ENCODE data around the gene COPS6. TPM values are rescaled to one million over a fixed set of nuclear protein-coding genes. Genes with fewer than 3 reads are reported as not detected.

The COPS6 gene
- polyA plus RNA-seq, 1 of the 3 experiments (the other 2 are of a cell fraction) = 435 TPM

DNA sequence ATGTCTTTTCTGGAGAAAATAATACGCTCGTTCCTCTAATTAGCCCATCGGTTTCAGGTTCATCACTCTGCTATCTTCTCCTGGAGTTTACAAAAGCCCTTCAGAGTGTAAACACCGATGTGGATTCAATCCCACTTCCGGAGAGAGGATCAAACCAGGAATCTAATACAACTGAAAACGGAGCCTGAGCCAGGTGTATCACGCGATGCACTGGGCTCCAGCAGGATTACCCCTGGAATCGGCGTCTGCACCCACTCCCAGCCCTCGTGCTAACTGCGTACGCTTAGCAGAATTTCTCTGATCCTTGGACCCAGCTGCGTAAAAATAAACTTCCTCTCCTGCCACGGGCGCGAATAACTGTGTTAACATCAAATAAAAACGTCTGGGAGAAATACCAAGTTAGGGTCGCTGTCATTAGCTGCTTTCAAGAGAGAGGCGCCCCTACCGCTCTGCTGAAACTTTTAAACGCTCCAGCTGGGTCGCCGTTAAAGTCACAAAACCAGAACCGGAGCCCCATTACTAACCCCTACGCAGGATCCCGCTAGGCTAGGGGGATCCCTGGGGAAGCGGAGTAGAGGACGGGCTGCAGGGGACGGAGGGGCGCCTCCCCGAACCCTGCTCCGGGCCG lies 7.7 kb upstream of the COPS6 start:
- Histone ChIP-seq H3K36me3 (replicated peaks in 1 of 2; ENCODE audit: control insufficient read depth in 1 of 2, insufficient read depth in 2 of 2, low read length in 1 of 2) (peaks cover 24 to 44% of the 10 kb centered on the region in 2 experiments), H3K4me1 (ENCODE audit: control insufficient read depth in 1 of 2, insufficient read depth in 2 of 2, low read depth in 1 of 2, low read length in 1 of 2) (peaks cover 12 to 13% of the 10 kb centered on the region in 2 experiments; a peak in 3 of 4 replicates), H2AFZ (ENCODE audit: low read depth) (no peak overlapping the region; the same call in 1 of the 2 replicates), H3K4me2 (peak overlapping the region; percentile 87), H3K27ac (ENCODE audit: low read depth in 2 of 2, low read length in 1 of 2) (peak overlapping the region; percentile 76 to 87), H3K9ac (peak overlapping the region; percentile 92), H3K9me3 (no peaks in the 10 kb centered on the region), H3F3A (replicated peaks; ENCODE audit: insufficient read depth) (peaks cover 5% of the 10 kb centered on the region), H4K20me1 (ENCODE audit: insufficient read depth) (peaks cover 20% of the 10 kb centered on the region; the same call in 1 of the 2 replicates), H3K27me3 (ENCODE audit: insufficient read depth) (no peaks in the 10 kb centered on the region), H3K9me2 (no peaks in the 10 kb centered on the region), H3K4me3 (ENCODE audit: low read depth in 2 of 2, low read length in 1 of 2) (peak overlapping the region; percentile 67 to 94), H3K79me2 (ENCODE audit: insufficient read depth) (peaks cover 55% of the 10 kb centered on the region)
- CTCF ChIA-PET = interaction anchor here (0.6 to 8.5 kb wide), 16 partner anchors 9 to 163 kb away, joined by 3 to 59 read pairs (median 4); partner anchors contain the start of genes AP4M1, MCM7 and TRIM4
- WGBS (ENCODE audit: low lambda C conversion rate) = 1% methylated on average over 30 of the region's 34 CpGs
- POLR2A ChIA-PET = interaction anchor here (0.9 to 1.4 kb wide), 3 partner anchors 21 to 87 kb away, joined by 3 to 11 read pairs (median 4); partner anchors contain the start of genes AP4M1, MCM7 and ZSCAN21
- TF ChIP-seq FOXJ3 (CRISPR knock-in tag; IDR thresholded peaks at IDR 0.05) = 0 out of 2 replicates have a peak, but pooled peaks have one; percentile 6
- TF ChIP-seq SIN3A (IDR thresholded peaks at IDR 0.05; ENCODE audit: borderline replicate concordance, low read depth, low read length) = no peak
- no peak for TF ChIP-seq RAD21 (IDR thresholded peaks at IDR 0.05; ENCODE audit: low read length)
- peak; percentile 27 for TF ChIP-seq CHD2 (IDR thresholded peaks at IDR 0.05; ENCODE audit: low read length, partially characterized antibody)
- TF ChIP-seq, protein P1, sequence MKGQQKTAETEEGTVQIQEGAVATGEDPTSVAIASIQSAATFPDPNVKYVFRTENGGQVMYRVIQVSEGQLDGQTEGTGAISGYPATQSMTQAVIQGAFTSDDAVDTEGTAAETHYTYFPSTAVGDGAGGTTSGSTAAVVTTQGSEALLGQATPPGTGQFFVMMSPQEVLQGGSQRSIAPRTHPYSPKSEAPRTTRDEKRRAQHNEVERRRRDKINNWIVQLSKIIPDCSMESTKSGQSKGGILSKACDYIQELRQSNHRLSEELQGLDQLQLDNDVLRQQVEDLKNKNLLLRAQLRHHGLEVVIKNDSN (IDR thresholded peaks at IDR 0.05; ENCODE audit: borderline replicate concordance, low read depth) = no peak
- TF ChIP-seq ELF1 (IDR thresholded peaks at IDR 0.05) = no peak
- peak; percentile 47; the same call in 1 of the 2 replicates for TF ChIP-seq TAF1 (IDR thresholded peaks at IDR 0.05; ENCODE audit: borderline replicate concordance, low read depth, low read length)
- peak; percentile 55; the same call in 1 of the 2 replicates for TF ChIP-seq MXI1 (IDR thresholded peaks at IDR 0.05; ENCODE audit: low read depth, low read length)
- peak; percentile 72 for DNase-seq

DNA sequence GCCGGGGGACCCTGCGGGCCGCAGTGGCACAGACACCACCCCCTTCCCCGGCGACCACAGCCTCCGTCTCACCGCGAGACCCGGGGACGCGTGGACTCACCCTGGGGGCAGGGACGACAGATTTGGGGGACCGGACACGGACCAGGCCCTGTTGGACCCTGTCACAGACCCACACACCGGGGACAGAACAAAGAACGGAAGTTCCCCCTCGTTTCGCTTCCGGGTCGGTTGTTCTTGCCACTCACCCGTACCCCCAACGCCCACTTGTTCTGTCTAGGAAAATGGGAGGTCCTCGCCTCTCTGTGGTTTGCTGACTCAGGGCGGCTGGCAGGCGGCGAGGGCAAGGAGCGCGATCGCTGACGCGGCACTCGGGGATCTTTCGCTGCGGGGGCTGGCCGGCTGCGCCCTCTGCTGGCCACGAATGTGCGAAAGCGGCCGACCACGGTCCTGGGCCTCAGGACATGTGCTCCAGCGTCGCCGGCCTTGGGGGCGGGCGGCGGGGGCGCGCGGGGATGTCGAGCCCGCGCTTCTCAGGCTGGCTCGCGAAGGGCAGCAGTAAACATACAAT lies 7.2 kb upstream of the COPS6 start, which contains the start of gene ZNF3:
ZNF3 (minus strand) TSS at position 189 of the 568 bp plus-strand sequence. CDS start 4,366 bp downstream, outside the sequence.
- Histone ChIP-seq H3K27me3 (ENCODE audit: insufficient read depth) (no peaks in the 10 kb centered on the region), H3K4me2 (peak within 1 kb of the TSS; percentile 87), H3K4me1 (ENCODE audit: control insufficient read depth in 1 of 2, insufficient read depth in 2 of 2, low read depth in 1 of 2, low read length in 1 of 2) (peaks cover 12 to 19% of the 10 kb centered on the region in 2 experiments; a peak in 3 of 4 replicates), H4K20me1 (ENCODE audit: insufficient read depth) (peaks cover 20% of the 10 kb centered on the region; the same call in 1 of the 2 replicates), H3K79me2 (ENCODE audit: insufficient read depth) (peaks cover 49% of the 10 kb centered on the region), H3K4me3 (ENCODE audit: low read depth in 2 of 2, low read length in 1 of 2) (peak within 1 kb of the TSS; percentile 67 to 94), H3F3A (replicated peaks; ENCODE audit: insufficient read depth) (peaks cover 11% of the 10 kb centered on the region), H3K27ac (ENCODE audit: low read depth in 2 of 2, low read length in 1 of 2) (peak within 1 kb of the TSS; percentile 76 to 87), H3K9me2 (no peaks in the 10 kb centered on the region), H2AFZ (ENCODE audit: low read depth) (peak within 1 kb of the TSS; percentile 65), H3K36me3 (replicated peaks in 1 of 2; ENCODE audit: control insufficient read depth in 1 of 2, insufficient read depth in 2 of 2, low read length in 1 of 2) (peaks cover 21 to 38% of the 10 kb centered on the region in 2 experiments), H3K9me3 (no peaks in the 10 kb centered on the region), H3K9ac (peak within 1 kb of the TSS; percentile 92)
- WGBS (ENCODE audit: low lambda C conversion rate) = under 1% methylated on average over 30 of the region's 55 CpGs
- CTCF ChIA-PET = interaction anchor here (0.7 to 8.5 kb wide), 17 partner anchors 9 to 508 kb away, joined by 3 to 59 read pairs (median 5); partner anchors contain the start of genes AP4M1, LAMTOR4, MCM7 and TRIM4
- DNase-seq = peak; percentile 99
- POLR2A ChIA-PET = interaction anchor here (0.9 to 1.4 kb wide), 3 partner anchors 20 to 88 kb away, joined by 3 to 11 read pairs (median 4); partner anchors contain the start of genes AP4M1, MCM7 and ZSCAN21
- TF ChIP-seq CTCF (IDR thresholded peaks at IDR 0.05) (peak; percentile 100), MEF2A (IDR thresholded peaks at IDR 0.05; ENCODE audit: borderline replicate concordance, low read depth) (no peak), GABPA (IDR thresholded peaks at IDR 0.05; ENCODE audit: low read depth) (peak; percentile 99), TCF12 (IDR thresholded peaks at IDR 0.05) (peak; percentile 60), ELF1 (IDR thresholded peaks at IDR 0.05) (peak; percentile 88), RFX5 (IDR thresholded peaks at IDR 0.05; ENCODE audit: low read length) (peak; percentile 68; the same call in 1 of the 2 replicates), NRF1 (IDR thresholded peaks at IDR 0.05; ENCODE audit: low read depth, low read length) (no peak), EP300 (IDR thresholded peaks at IDR 0.05; ENCODE audit: borderline replicate concordance in 1 of 2, low read depth in 1 of 2, low read length in 1 of 2) (peak; percentile 30 to 63; a peak in 3 of 4 replicates), SIN3A (IDR thresholded peaks at IDR 0.05; ENCODE audit: borderline replicate concordance, low read depth, low read length) (peak; percentile 97; the same call in 1 of the 2 replicates)
- TF ChIP-seq, protein P2, sequence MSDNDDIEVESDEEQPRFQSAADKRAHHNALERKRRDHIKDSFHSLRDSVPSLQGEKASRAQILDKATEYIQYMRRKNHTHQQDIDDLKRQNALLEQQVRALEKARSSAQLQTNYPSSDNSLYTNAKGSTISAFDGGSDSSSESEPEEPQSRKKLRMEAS (IDR thresholded peaks at IDR 0.05; ENCODE audit: low read depth) = peak; percentile 99
- TF ChIP-seq, protein P3, sequence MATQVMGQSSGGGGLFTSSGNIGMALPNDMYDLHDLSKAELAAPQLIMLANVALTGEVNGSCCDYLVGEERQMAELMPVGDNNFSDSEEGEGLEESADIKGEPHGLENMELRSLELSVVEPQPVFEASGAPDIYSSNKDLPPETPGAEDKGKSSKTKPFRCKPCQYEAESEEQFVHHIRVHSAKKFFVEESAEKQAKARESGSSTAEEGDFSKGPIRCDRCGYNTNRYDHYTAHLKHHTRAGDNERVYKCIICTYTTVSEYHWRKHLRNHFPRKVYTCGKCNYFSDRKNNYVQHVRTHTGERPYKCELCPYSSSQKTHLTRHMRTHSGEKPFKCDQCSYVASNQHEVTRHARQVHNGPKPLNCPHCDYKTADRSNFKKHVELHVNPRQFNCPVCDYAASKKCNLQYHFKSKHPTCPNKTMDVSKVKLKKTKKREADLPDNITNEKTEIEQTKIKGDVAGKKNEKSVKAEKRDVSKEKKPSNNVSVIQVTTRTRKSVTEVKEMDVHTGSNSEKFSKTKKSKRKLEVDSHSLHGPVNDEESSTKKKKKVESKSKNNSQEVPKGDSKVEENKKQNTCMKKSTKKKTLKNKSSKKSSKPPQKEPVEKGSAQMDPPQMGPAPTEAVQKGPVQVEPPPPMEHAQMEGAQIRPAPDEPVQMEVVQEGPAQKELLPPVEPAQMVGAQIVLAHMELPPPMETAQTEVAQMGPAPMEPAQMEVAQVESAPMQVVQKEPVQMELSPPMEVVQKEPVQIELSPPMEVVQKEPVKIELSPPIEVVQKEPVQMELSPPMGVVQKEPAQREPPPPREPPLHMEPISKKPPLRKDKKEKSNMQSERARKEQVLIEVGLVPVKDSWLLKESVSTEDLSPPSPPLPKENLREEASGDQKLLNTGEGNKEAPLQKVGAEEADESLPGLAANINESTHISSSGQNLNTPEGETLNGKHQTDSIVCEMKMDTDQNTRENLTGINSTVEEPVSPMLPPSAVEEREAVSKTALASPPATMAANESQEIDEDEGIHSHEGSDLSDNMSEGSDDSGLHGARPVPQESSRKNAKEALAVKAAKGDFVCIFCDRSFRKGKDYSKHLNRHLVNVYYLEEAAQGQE (IDR thresholded peaks at IDR 0.05; ENCODE audit: low read depth, low read length) = peak; percentile 76; the same call in 1 of the 2 replicates

Data from SK-N-SH (cell line).